Rectal smooth muscle tissue (tissue), 1 donor: Measurements from ENCODE around the gene GRIN1.

Experiments
- H3K27ac ChIP-seq: one replicate; pipeline ENCODE4 v1.7.0; 2013; ENCODE audit warnings: low read depth, low read length, inconsistent platforms
- H3K27me3 ChIP-seq: one replicate; pipeline ENCODE4 v1.7.0; 2013; ENCODE audit warnings: low read length; ENCODE audit not compliant: control insufficient read depth, insufficient read depth
- H3K36me3 ChIP-seq: one replicate; pipeline ENCODE4 v1.7.0; 2013; ENCODE audit warnings: low read length; ENCODE audit not compliant: control insufficient read depth, insufficient read depth
- H3K4me1 ChIP-seq: one replicate; pipeline ENCODE4 v1.7.0; 2013; ENCODE audit warnings: low read length; ENCODE audit not compliant: control insufficient read depth, insufficient read depth
- H3K4me3 ChIP-seq: one replicate; pipeline ENCODE4 v1.7.0; 2013; ENCODE audit warnings: low read length
- H3K9ac ChIP-seq: one replicate; pipeline ENCODE4 v1.7.0; 2013; ENCODE audit warnings: low read length

GRIN1 gene

GRCh38 chr9:137162505-137163364 is 23.8 kb downstream of the GRIN1 start:
- Histone ChIP-seq H3K36me3 (no peaks in the 10 kb centered on the region), H3K27me3 (peaks cover 52% of the 10 kb centered on the region), H3K4me3 (peak overlapping the region; percentile 36), H3K27ac (no peak overlapping the region), H3K9ac (no peak overlapping the region), H3K4me1 (no peaks in the 10 kb centered on the region)

DNA sequence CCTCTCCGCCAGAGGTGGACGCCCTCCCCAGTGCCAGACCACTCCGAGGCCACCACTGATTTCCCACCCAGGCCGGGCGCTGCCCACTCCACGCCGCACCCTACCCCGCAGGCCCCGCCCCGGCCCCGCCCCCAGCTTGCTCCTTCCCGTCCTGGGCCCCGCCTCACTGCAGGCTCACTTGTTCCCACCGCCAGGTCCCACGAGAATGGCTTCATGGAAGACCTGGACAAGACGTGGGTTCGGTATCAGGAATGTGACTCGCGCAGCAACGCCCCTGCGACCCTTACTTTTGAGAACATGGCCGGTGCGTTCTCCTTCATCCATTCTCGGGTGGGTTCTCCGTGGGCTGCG is 24.4 kb downstream of the GRIN1 start:
- peaks cover 49% of the 10 kb centered on the region for H3K27me3 ChIP-seq
- H3K4me3 ChIP-seq, result peak overlapping the region; percentile 36
- no peak overlapping the region for H3K27ac ChIP-seq
- no peaks in the 10 kb centered on the region for H3K4me1 ChIP-seq
- H3K36me3 ChIP-seq, result no peaks in the 10 kb centered on the region
- H3K9ac ChIP-seq, result no peak overlapping the region

GRCh38 chr9:137163805-137164204 is 24.9 kb downstream of the GRIN1 start:
- Histone ChIP-seq H3K4me1 (no peaks in the 10 kb centered on the region), H3K27ac (no peak overlapping the region), H3K27me3 (peaks cover 50% of the 10 kb centered on the region), H3K9ac (no peak overlapping the region), H3K36me3 (no peaks in the 10 kb centered on the region), H3K4me3 (no peak overlapping the region)

GRCh38 chr9:137164370-137165249 is 25.7 kb downstream of the GRIN1 start:
- Histone ChIP-seq H3K27me3 (peaks cover 50% of the 10 kb centered on the region), H3K36me3 (no peaks in the 10 kb centered on the region), H3K27ac (no peak overlapping the region), H3K4me3 (no peak overlapping the region), H3K4me1 (no peaks in the 10 kb centered on the region), H3K9ac (no peak overlapping the region)

- no peak overlapping the region for H3K4me3 ChIP-seq
- H3K27me3 ChIP-seq, result peaks cover 52% of the 10 kb centered on the region
- H3K36me3 ChIP-seq, result no peaks in the 10 kb centered on the region
- H3K9ac ChIP-seq, result no peak overlapping the region
- H3K4me1 ChIP-seq, result no peaks in the 10 kb centered on the region
- H3K27ac ChIP-seq, result no peak overlapping the region
Measured at GRCh38 chr9:137165250-137165836, 26.4 kb downstream of the GRIN1 start.

GRCh38 chr9:137166380-137167229 is 27.7 kb downstream of the GRIN1 start:
- peaks cover 56% of the 10 kb centered on the region for H3K27me3 ChIP-seq

DNA sequence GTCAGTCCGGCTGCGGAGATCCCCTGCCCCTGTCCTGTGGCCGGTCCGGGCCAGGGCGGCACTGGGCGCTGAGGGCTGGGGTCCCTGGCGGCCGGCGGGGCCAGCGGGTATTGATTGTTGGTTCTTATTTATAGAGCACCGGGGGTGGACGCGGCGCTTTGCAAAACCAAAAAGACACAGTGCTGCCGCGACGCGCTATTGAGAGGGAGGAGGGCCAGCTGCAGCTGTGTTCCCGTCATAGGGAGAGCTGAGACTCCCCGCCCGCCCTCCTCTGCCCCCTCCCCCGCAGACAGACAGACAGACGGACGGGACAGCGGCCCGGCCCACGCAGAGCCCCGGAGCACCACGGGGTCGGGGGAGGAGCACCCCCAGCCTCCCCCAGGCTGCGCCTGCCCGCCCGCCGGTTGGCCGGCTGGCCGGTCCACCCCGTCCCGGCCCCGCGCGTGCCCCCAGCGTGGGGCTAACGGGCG is 28.4 kb downstream of the GRIN1 start:
- H3K4me1 ChIP-seq, result no peaks in the 10 kb centered on the region
- H3K4me3 ChIP-seq, result no peak overlapping the region
- peaks cover 59% of the 10 kb centered on the region for H3K27me3 ChIP-seq
- H3K36me3 ChIP-seq, result no peaks in the 10 kb centered on the region
- no peak overlapping the region for H3K27ac ChIP-seq
- no peak overlapping the region for H3K9ac ChIP-seq

More at GRCh38 chr9:137166380-137167229, 27.7 kb downstream of the GRIN1 start:
- Histone ChIP-seq H3K4me3 (no peak overlapping the region), H3K36me3 (no peaks in the 10 kb centered on the region), H3K27ac (no peak overlapping the region), H3K4me1 (no peaks in the 10 kb centered on the region), H3K9ac (no peak overlapping the region)

- H3K27ac ChIP-seq, result no peak overlapping the region
- H3K27me3 ChIP-seq, result peaks cover 55% of the 10 kb centered on the region
- H3K9ac ChIP-seq, result no peak overlapping the region
- no peaks in the 10 kb centered on the region for H3K36me3 ChIP-seq
- H3K4me3 ChIP-seq, result no peak overlapping the region
- H3K4me1 ChIP-seq, result no peaks in the 10 kb centered on the region
Measured at GRCh38 chr9:137167747-137168572, 29.0 kb downstream of the GRIN1 start.

GRCh38 chr9:137168573-137168903 is 29.6 kb downstream of the GRIN1 start:
- H3K4me3 ChIP-seq, result peak overlapping the region; percentile 54

GRCh38 chr9:137168904-137169856 is 30.2 kb downstream of the GRIN1 start:
- H3K27ac ChIP-seq, result no peak overlapping the region
- H3K4me3 ChIP-seq, result peak overlapping the region; percentile 54
- peaks cover 50% of the 10 kb centered on the region for H3K27me3 ChIP-seq
- no peaks in the 10 kb centered on the region for H3K4me1 ChIP-seq
- H3K9ac ChIP-seq, result no peak overlapping the region
- no peaks in the 10 kb centered on the region for H3K36me3 ChIP-seq

More at GRCh38 chr9:137168573-137168903, 29.6 kb downstream of the GRIN1 start:
- H3K36me3 ChIP-seq, result no peaks in the 10 kb centered on the region
- H3K4me1 ChIP-seq, result no peaks in the 10 kb centered on the region
- H3K27ac ChIP-seq, result no peak overlapping the region
- H3K9ac ChIP-seq, result no peak overlapping the region
- H3K27me3 ChIP-seq, result peaks cover 51% of the 10 kb centered on the region
